Activated CD4-positive, alpha-beta T cell treated with anti-CD3 and anti-CD28 coated beads for 1 hour (primary cell): ENCODE results near the gene ARCN1.

Experiments
- DNase-seq: peaks from one replicate; pipeline ENCODE4 v3.0.0-alpha.2; 2020

ARCN1 gene

GRCh38 chr11:118622376-118623268, 50.4 kb downstream of the ARCN1 start:
- DNase-seq: no peak

- DNase-seq: no peak
Observed at GRCh38 chr11:118623269-118623655, 51.1 kb downstream of the ARCN1 start.

DNA sequence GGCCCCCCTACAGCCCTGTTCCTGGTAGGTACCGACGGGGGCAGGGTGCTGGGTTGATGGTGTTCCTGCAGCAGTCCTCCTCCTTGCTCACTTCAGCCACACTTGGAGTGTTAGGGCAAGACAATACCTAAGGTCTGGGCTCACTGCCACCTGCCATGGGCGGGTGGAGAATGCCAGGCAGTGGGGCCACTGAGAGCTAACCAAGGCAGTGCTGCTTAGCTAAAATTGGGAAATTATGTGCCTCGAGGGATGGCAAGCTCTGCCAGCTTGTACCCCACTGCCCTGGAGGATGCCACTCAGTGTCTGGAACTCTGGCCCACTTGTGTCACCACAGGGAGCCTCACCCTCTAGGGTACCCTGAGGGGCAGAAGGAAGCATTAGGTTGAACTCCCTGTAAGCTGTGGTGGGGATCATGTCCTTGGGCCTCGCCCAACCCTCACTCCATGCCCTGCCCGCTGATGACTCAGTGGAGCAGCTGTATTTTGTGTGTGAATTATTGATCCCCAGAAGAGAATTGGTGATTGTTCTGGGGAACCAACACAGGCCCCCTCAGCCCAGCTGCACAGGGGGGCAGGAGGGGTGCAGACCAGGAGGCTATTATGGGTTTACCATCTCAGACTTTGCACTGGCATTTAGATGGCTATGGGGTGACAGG, 53.0 kb downstream of the ARCN1 start:
- no peak for DNase-seq

- no peak for DNase-seq
Observed at GRCh38 chr11:118625976-118626375, 53.8 kb downstream of the ARCN1 start.

DNA sequence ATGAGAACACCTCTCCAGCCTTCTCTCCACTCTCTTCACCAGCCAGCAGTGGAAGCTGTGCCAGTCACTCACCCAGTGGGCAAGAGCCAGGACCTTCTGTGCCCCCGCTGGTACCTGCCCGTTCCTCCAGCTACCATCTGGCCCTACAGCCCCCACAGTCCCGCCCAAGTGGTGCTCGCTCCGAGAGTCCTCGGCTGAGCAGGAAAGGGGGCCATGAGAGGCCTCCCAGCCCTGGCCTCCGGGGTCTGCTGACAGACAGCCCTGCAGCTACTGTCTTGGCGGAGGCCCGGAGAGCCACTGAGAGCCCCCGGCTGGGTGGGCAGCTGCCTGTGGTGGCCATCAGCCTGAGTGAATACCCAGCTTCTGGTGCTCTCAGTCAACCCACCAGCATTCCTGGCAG, 55.4 kb downstream of the ARCN1 start:
- DNase-seq: no peak

DNA sequence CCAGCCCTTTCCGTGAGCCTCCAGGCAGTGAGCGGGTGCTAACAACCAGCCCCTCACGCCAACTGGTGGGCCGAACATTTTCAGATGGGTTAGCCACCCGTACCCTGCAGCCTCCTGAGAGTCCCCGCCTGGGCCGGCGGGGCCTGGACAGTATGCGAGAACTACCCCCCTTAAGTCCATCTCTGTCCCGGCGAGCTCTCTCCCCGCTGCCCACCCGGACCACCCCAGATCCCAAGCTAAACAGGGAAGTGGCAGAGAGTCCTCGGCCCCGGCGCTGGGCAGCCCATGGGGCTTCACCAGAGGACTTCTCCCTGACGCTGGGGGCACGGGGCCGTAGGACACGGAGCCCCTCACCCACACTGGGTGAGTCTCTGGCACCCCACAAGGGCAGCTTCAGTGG, 55.8 kb downstream of the ARCN1 start:
- DNase-seq: no peak

- DNase-seq: no peak
Observed at GRCh38 chr11:118628432-118628831, 56.2 kb downstream of the ARCN1 start.

- no peak for DNase-seq
Observed at GRCh38 chr11:118628861-118629549, 56.8 kb downstream of the ARCN1 start.

GRCh38 chr11:118629761-118630661, 57.8 kb downstream of the ARCN1 start:
- DNase-seq: no peak

DNA sequence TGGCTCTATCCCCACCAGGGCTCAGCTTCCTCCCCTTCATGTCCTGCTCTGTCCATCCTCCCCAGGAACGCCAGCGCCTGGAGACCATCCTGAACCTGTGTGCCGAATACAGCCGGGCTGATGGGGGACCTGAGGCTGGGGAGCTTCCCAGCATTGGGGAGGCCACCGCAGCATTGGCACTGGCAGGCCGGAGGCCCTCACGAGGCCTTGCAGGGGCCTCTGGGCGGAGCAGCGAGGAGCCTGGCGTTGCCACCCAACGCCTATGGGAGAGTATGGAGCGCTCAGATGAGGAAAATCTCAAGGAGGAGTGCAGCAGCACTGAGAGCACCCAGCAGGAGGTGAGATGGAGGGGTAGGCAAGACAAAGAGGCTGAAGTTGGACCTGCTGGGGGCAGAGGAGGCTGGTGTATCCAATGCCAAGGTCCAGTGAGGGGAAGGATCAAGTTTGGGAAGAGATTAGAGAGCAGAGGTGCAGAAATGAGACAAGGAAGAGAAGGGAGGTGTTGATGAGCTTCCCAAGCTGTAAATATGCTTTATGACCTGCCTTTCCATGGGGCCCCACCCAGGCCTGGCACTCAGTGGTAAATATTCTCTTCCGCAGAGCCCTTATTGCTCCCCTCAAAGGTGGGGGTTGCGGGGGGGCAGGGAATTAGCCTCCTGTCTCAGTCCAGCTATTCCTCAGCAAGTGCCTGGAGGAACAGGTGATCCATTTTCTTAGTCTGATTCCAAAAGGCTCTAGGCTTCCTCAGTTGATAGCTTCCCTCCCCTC, 59.1 kb downstream of the ARCN1 start:
- DNase-seq: no peak

GRCh38 chr11:118632577-118633318, 60.5 kb downstream of the ARCN1 start:
- DNase-seq: no peak

- DNase-seq: no peak
Observed at GRCh38 chr11:118633319-118633690, 61.1 kb downstream of the ARCN1 start.

GRCh38 chr11:118633979-118634378, 61.8 kb downstream of the ARCN1 start:
- no peak for DNase-seq

- DNase-seq: no peak
Observed at GRCh38 chr11:118634431-118635236, 62.4 kb downstream of the ARCN1 start.

DNA sequence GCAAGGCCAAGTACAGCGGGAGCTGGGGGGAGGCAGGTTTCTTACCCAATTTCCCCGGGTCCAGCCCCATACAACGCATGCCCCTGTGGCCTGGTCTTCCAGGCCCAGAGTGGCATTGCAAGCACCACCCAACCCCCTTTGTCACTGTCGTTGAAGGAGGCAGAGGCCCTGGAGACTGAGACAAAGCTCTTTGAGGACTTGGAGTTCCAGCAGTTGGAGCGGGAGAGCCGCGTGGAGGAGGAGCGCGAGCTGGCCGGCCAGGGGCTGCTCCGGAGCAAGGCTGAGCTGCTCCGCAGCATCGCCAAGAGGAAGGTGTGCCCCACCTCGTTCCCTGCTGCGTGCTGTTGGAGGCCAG, 63.0 kb downstream of the ARCN1 start:
- no peak for DNase-seq

DNA sequence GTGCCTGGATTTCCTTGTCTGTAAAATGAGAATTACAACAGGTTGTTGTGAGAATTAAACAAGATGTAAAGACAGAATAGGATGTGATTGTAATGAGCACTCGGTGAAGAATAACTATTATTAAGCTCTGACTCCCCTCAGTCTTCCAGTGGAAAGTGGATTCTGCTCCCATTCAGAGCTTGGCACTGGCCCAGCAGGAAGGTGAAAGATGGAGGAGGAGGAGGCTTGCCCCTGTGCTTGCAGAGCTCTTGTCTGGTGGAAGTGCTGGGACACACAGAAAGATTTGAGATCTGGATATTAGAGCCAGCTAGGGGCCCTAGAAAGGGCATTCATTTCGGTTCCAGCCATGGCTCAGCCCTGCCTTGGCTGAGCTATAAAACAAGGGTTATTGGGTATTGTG, 63.4 kb downstream of the ARCN1 start:
- no peak for DNase-seq

GRCh38 chr11:118636569-118637290, 64.5 kb downstream of the ARCN1 start:
- no peak for DNase-seq

DNA sequence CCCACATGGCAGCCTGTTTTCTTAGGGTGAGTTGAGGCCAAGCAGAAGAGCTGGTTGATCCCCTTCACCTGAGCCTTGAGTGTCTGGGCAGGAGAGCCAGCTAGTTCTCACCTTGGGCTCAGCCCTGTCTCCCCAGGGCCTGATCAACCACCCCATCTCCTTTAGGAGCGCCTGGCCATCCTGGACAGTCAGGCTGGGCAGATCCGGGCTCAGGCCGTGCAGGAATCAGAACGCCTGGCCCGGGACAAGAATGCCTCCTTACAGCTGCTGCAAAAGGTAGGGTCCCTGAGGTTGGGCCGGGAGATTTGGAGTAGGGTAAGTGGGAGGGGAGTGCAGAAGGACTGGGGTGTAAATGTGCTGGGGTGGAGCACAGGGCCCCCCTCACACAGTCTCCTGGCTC, 66.5 kb downstream of the ARCN1 start:
- DNase-seq: no peak

GRCh38 chr11:118639899-118640298, 67.7 kb downstream of the ARCN1 start:
- DNase-seq: no peak
